HuH-7 (cell line): Measurements from ENCODE around the gene TEX26.
"Not testable (repeated sequence)": the region's sequence is repeated elsewhere in the genome, so short reads cannot be mapped to it uniquely, and the experiment has no call there.

Source experiments
- DNase-seq: peaks from one replicate; pipeline ENCODE4 v3.0.0; 2011; ENCODE audit warnings: low spot score

Gene TEX26

GRCh38 chr13:30918662-30919405, 13.6 kb upstream of the TEX26 start:
- no peak for DNase-seq

GRCh38 chr13:30920162-30920909, 12.1 kb upstream of the TEX26 start:
- DNase-seq = no peak

- DNase-seq = no peak
Observed at GRCh38 chr13:30923418-30923817, 9.0 kb upstream of the TEX26 start.

- DNase-seq = no peak
Observed at GRCh38 chr13:30924721-30925120, 7.7 kb upstream of the TEX26 start.

- no peak for DNase-seq
Observed at GRCh38 chr13:30925429-30925828, 7.0 kb upstream of the TEX26 start.

- no peak for DNase-seq
Observed at GRCh38 chr13:30926781-30927180, 5.7 kb upstream of the TEX26 start.

GRCh38 chr13:30927188-30927587, 5.3 kb upstream of the TEX26 start:
- not testable (repeated sequence) for DNase-seq

- no peak for DNase-seq
Observed at GRCh38 chr13:30927595-30927994, 4.9 kb upstream of the TEX26 start.

- no peak for DNase-seq
Observed at GRCh38 chr13:30928978-30929377, 3.5 kb upstream of the TEX26 start.

GRCh38 chr13:30933354-30933670, 856 bp downstream of the TEX26 start:
- DNase-seq = no peak

GRCh38 chr13:30934381-30934780, 1.9 kb downstream of the TEX26 start:
- peak; percentile 36 for DNase-seq

GRCh38 chr13:30934803-30935202, 2.3 kb downstream of the TEX26 start:
- no peak for DNase-seq

GRCh38 chr13:30936971-30937370, 4.5 kb downstream of the TEX26 start:
- no peak for DNase-seq

GRCh38 chr13:30943881-30944280, 11.4 kb downstream of the TEX26 start:
- no peak for DNase-seq

GRCh38 chr13:30957258-30957943, 24.9 kb downstream of the TEX26 start:
- no peak for DNase-seq

- no peak for DNase-seq
Observed at GRCh38 chr13:30959678-30960077, 27.2 kb downstream of the TEX26 start.

GRCh38 chr13:30963791-30964190, 31.3 kb downstream of the TEX26 start:
- no peak for DNase-seq

- DNase-seq = no peak
Observed at GRCh38 chr13:30965380-30965779, 32.9 kb downstream of the TEX26 start.

- DNase-seq = no peak
Observed at GRCh38 chr13:30966101-30966500, 33.6 kb downstream of the TEX26 start.

GRCh38 chr13:30968846-30969245, 36.4 kb downstream of the TEX26 start:
- no peak for DNase-seq

GRCh38 chr13:30971575-30971974, 39.1 kb downstream of the TEX26 start:
- DNase-seq = no peak

- DNase-seq = no peak
Observed at GRCh38 chr13:30972888-30973377, 40.5 kb downstream of the TEX26 start.

GRCh38 chr13:30974350-30974749, 41.9 kb downstream of the TEX26 start:
- no peak for DNase-seq
